ENCODE data around the gene KCNMA1.
A peak's percentile ranks its signal among the peaks of the same experiment; 100 is the strongest.

The KCNMA1 gene

DNA sequence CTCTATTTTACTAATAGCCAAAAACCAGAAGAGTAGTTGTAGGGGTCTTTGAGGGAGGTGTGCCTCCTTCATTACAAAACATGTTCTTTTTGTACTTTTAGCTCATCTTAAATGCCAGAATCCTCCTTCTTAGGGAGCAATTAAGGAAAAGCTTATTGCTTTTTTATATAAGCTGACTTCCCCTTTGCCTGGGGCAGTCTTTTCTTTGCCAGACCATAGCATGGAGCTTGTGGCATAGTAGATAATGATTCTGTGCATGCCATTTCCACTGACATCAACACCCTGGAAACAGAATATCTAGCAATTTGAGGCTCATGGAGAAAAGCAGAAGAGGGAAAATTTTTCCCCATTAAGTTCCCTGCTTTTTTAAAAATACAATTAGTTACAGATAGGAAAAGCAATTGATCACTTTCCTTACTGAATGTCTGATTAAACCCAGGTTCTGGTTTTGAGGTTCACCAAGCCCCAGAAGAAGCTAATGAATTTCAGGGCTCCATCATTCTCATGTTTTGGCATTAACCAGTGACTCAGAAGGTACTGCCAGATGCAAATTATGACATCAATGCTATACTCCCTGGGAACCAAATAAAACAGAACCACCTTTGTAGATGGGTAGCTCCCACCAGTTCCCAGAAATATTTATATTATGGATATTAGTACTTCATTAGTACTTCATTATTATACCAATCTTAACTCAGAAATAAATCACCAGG, 410.6 kb downstream of the KCNMA1 start:
- DNase-seq, result peak; percentile 48

DNA sequence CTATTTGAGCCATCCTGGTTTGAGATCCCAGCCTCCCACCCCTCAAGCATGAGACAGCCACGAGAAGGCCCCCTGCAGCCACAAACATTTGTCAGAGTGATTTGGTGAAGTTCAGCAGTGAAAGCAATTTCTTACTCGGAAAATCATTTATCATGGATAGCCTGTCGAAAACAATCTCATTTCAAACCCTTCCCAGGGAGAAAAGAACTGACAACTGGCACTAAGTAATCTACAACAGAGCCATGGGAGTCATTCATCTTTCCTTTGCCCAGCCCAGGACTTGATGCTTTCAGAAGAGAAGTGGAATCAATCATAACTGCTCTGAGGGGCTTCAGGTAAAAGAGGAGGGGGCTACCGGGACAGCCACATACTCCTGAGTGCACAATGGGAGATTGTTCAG, 411.2 kb downstream of the KCNMA1 start:
- DNase-seq, result peak; percentile 25

DNA sequence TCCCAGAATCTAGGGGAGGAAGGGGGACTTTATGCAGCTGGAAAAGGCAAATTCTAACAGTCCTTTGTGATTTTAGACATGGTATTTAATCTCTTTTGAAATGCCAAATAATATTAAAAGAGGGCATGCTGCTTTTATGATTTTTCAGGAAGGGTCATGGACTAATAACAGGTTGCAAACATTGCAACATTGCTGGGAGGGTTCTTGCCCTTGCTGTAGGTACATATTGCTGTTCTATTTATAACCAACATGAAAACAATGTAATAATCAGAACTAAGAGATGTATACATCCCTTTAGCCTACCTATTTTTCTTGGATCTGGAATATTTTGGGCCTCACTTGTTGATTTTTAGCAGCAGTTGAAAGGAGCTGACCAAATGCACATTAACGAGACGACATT, 411.6 kb downstream of the KCNMA1 start:
- no peak for DNase-seq

DNA sequence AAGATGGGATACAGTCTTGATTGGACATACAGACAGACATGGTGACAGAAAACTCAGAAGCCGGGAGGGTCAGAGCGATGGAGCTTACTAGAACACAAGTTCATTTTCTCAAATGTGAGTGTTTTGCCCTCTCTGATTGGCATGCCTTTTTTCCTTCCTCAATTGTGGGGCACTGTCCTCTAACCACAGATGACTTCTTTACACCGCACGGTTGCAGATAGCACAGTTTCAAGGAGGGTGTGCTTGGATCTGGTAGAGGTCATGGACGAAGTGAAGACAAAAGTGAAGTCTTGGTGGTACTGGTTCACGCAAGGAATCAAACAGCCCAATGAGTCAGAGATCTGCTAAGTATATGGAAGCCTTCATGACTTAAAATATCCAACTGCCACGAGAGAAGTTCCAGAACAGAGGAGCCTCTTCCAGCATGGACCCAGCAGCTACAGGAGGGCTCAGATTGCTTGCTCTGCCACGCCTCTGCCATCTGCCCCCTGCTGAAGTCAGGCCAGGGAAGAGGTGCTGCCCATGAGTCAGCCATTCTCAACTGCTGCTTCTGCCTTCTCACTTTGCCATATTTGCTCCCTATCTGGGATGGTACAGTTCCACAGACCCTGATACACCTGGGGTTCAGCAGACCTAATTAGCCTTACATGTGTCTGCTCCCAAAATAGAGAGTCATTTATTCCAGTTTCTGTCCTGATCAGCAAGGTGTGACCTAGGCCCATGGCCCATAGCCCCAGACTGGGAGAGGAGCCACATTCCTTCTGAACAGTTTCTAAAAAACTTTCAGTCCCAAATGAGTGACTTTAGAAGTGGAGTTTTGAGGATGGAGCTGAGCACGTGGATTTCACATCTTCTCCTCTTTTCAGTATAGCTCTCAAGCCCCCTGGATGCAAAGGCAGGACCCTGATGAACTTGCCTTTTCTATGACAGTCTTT, 413.8 kb downstream of the KCNMA1 start:
- DNase-seq, result no peak

DNA sequence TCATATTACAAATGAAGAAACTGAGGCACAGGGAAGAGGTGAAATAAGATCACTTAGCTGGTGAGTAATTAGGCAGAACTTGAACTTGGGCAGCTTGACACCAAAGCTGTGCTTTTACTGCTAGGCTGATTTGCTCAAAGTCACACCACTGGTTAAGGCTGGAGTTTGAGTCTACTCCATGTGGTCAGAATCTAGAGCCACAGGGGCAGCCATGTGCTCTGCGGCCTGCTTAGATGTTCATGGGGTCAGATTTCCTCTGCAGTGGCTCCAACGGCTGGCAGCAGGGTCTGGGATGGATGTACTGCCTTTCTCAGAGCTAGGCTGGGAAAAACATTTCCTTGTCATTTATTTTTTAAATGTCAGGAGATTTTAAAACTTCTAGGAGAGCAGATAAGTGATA, 417.5 kb downstream of the KCNMA1 start:
- DNase-seq, result no peak

DNA sequence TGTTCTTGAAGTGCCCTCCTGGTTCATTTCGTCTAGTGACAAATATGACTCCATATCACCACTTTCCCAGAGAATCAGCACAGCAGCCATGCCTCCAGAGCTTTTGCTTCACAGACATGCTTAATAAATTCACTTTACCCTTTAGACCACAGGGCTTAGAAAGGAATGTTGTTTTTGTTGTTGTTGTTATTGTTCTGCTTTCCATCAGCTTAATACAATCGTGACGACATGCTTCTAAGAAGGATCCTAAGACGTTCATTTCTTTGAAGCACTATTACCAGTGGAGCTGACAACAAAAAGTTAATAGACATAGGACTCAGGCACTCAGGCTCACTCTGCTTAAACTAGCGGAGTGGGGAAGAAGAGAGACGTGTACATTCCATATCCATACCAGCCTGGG, 418.6 kb downstream of the KCNMA1 start:
- DNase-seq, result no peak

DNA sequence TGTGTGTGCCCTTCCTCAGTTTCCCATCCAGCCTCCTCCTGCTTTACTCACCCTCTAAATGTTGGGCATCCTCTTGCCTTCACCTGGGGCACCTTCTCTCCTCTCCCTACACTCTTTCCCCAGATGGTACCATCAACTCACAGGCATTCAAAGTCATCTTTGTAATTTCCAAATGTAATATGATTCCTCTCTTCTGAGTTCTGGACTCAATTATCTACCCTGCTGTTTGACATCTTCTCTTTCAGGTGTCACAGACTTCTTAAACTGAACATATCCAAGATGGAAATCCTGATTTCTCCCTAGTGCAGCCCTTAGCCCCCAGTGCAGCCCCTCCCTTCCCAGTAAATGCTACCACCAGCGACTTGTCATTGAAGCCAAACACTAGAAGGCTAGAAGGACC, 422.8 kb downstream of the KCNMA1 start:
- DNase-seq, result no peak

DNA sequence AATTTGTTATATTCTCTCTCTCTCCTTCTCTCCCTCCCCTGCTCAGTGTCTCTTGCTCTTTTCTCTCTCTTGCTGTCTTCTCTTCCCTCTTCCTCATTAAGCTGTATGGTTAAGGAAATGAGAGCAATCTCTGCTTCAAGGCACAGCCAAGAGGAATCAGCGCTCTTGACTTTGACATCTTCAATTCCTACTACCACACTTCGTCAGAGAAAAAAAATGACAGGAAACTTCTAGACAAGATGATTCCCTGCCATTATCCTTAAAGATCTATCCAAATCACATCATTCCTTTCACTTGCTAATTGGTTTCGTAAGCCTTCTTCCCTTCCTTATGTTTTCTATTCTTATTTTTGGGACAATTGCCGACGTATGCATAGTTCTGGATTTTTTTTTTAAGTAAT, 425.0 kb downstream of the KCNMA1 start:
- no peak for DNase-seq

DNA sequence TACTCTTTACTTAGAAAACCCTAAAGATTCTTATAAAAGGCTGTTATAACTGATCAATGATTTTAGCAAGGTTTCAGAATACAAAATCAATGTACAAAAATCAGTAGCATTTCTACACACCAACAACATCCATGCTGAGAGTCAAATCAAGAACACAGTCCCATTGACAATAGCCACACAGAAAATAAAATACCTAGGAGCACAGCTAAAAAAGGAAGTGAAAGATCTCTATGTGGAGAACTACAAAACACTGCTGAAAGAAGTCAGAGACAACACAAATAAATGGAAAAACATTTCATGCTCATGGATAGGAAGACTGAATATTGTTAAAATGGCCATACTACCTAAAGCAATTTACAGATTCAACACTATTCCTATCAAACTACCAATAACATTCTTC, 427.0 kb downstream of the KCNMA1 start:
- DNase-seq, result no peak

DNA sequence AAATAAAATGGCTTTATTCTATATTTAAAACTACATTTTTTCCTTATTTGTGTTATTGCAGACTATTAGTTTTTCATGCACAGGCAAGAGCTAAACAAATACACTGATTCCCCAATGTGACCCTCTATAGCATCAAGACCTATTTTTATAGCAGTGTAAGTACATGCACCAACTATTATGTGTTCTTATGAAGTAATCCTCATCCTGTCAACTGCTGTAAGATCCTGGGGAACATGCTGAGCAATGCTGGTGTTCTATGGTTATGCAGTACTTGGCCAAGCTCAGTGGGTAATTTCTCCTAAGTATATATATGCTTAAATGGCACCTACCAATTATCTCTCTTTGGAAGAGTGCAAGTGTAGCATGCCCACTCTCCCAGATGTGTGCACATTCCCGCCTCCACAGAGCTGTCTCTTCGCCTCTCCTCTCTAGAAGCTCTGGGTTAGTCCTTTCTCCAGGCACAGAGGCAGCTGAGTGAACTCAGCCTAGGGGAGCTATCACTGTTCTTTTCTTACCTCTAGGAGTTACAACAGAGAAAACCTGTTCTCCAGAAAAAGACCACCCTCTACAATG, 428.8 kb downstream of the KCNMA1 start:
- no peak for DNase-seq

DNA sequence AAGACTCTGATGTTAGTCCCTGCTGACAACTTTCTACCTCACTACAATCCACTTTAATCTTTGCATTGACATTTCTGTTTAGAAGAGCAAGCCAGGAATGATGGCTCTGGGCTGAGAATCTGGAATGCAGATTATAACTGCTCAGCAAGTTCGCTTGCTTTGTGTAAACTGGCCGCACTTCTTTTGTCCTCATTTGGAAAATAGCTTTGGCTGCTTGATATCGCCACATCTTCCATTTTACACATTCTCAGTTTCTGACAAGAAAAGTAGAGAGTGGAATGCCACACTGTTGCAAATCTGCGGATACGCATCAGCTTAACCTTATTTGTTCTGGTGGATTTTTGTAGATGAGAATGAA, 429.8 kb downstream of the KCNMA1 start:
- DNase-seq, result no peak

DNA sequence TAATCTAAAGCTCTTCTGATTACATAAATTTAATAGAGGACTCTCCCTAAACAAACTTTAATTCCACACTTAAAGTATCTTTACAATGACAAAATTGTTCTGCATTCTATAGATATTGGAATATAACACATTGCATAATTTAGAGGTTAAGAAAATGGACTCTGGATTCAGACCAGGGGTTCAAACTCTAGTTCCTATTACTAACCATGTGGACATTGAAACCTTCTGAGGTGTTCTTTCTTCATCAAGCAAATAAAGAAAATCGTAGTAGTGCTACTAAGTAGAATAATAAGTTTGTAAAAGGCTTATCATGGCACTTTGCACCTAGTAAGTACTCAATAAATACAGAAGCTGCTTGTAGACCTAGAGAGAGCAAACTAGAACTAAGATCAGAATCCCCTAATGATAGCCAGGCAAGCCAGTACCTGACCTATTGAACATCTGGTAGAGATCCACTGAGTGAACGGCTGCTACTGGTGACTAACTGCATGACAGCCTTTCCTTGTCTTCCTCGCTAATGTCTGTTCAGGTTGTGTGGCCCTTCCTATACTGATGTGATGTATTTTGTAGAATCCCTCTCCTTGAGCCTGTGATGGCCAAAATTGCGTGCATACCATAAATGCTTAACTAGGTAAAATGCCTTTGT, 430.3 kb downstream of the KCNMA1 start:
- DNase-seq, result no peak

DNA sequence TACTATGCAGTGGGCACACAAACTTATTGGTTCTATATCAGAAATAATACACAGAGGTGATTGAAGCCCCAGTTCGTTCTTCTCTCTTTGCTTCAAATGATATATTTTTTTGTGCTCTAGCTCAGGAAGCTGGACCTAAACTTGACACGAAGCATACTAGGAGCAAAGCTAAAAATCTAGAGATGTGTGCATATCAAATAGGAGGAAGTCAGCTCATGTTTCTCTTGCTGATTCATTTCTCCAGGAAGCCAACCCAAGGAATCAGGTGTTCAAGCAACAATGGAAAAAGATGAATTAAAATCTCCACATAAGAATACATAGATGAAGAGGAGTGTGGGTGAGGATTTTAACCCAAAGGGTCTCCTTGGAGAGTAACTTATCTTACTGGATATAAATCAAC, 432.5 kb downstream of the KCNMA1 start:
- DNase-seq, result no peak

DNA sequence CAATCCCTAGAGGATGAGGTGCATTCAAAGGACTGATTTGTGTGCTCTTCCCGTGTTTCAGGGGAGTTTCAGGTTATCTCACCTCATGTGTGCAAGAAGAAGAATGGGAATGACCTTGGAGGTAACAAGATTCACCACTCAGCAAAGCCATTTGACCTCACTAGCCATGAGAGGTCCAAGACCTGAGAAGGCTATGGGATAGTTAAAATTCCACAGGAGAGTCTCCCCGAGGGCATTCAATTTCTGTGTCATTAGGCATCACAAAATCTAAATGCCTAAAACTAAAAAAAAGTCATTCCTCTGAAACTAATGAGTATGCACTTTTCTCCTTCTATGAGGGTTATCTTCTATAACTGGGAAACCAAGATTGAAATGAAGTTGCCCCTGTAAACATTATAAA, 433.4 kb downstream of the KCNMA1 start:
- DNase-seq, result no peak

DNA sequence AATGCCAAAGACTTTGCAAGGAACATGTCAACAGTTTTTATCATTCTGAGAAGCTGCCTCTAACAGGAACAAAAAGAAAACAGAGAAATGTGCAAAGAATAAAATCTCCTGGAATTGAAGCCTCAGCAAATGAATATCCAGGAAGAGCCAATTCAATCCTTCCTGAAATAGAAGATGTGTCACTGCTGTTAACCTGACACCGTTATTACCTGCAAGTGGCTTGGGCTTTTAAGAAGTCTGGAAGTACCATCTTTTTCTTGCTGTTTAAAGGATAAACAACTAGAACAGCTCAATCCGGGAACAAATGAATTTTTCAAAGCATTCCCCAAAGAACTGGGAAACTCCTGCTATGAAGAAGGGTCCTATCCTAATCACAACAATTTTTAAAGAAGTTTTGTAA, 434.8 kb downstream of the KCNMA1 start:
- no peak for DNase-seq

DNA sequence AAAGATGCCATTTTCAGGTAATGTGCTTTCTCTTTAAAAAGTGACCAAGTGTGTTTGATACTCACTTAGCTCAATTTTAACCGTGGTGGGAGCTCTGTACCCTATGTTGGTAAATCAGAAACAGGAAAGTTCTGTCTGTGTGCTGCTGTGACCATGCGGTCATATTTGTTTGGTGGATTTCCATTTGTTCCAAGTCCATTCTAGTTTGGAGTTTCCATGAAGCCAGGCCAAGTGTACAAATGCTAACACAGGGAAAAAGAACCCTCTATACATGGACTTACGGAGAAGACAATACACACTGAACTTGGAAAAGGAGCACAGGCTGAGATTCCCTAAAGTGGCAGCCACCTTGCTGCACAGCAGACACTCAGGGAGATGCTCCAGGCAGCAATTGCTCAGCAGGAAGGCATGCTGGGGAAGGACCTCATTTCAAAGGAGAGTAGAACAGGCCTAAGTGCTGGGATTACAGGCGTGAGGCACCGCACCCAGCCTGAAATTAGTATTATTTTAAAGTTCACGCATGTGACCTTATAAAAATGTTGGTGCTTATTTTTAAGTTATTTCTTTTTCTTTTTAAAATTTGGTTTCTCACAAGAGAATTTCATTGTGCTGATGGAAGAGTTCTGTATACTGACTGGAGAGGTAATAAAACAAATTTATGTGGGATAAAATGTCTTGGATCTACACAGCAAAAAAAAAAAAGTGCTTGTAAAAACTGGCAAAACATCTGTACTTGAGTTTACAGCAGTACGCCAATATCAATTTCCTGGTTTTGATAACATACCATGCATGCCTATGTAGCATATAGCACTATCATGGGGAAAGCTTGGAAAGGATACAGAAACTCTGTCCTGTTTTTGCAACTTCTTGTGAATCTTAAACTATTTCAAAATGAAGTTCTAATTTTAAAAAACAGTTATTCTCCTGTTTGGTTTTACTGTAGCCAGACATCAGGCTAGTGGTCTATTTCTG, 436.2 kb downstream of the KCNMA1 start:
- DNase-seq, result peak; percentile 49

DNA sequence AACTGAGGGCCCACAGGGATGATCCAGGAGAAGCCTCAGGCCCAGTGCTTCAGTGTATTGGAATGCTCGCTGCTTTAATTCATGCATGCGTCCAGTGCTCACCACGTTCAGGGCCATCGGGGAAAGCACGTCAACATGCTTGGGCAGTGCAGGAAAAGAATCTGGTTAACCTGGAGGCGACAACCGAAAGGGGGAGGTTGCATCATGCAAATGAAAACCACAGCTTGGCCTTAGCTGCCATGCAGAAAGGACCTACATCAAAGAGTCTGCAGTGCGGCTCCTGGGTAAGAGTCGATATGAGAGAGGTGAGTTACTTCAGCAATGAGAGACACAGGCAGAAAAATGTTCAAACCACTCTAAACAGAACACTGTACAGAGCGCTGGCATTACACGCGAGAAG, 440.1 kb downstream of the KCNMA1 start:
- DNase-seq, result no peak

DNA sequence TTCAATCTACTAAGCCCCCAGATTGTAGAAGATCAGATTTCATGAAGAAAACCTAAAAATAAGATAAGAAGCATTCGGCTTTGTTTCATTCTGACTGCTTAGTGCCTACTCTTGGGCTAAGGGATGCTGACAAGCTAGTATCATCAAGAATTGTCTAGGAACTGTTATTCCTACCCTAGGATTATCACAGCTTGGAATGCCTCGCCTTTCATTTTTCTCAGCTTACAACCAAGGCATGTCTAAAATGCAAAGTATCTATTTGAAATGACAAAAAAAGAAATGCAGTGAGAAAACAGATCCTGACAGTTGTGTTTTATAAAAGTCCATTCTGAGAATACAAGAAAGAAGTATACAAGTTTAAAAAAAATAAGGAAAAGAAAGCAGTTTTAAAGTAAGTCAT, 441.0 kb downstream of the KCNMA1 start:
- DNase-seq, result no peak

DNA sequence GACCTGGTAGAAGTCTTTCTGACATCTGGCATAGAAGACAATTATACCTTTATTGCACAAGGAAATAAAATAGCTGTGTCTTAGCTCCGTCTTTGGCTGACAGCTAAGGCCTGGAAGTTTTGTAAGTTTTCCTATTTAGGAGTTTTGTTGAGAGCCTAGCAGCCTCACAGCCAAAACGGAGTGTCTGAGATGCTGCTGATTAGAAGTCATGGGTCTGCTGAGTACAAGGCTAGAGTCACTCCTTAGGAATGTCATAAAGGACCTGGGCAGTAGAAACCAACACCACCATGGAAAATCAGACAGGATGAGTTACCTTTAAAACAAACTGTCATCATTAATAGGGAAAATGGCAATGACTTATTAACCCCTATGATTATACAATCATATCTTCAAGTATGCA, 442.5 kb downstream of the KCNMA1 start:
- peak; percentile 97 for DNase-seq

DNA sequence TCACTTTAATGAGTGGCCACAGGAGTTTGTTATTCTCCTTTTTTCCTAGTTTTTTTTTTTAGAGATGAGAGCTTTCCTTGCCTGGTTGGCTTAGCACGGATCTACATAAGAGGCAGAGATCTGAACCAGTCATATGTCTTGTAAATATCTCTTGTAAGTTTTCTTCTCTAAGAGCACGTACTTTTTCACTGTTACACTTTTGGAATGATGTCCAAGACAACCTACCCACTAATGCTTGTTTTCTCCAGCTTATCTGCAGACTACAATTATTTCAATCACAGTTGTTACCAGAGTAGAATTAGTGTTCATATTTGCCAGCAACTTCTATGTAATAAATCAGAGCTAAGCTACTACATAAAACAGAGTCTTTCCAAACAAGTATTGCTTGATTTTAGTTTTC, 444.6 kb downstream of the KCNMA1 start:
- no peak for DNase-seq

DNA sequence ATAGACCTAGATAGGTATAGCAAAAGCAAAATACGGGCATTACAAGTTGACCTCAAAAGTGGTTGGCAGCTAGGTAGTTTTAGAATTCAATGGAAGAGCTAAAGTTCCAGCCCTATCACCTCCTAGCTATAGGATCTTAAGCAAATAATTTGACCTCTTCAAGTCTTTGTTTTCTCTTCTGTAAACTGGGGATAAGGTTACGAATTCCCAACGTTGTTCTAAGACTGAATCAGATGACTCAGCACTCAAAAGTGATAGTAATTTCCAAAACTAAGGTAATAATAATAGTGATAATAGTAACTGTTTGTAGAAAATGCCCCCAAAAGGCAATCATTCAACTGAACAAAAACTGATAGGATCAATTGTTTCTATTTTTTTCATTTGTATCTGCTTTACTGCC, 445.2 kb downstream of the KCNMA1 start:
- peak; percentile 38 for DNase-seq

DNA sequence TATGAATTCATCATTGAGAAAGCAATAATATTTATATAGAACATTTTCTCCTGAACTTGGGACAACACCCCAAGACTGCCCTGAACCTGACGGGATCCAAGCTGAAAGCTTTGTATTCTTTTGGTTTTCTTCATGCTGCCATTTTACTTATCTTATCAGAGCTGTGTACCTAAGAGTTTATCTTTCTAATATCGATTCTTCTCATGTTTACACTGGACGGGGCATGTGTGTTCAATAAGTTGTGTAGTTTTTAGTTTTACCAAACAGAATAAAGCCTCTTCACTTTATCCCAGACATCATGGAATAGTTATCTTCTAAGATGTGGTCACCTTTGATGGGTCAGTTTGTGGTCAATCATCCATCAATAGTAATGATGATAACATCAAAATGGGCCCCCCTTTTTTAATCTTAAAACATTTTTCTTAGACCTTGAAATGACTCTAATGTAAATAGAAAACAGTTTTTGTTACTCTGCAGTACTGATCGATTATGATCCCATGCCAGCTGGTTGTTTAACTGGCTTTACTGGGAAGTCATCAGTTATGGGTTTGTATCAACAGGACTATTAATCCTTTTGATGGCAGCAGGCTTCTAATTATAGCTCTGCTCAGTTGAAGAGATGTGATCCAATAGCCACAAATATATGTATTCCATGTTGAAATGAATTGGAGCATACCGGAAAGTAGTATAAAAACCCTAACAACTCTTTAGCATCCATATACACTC, 446.1 kb downstream of the KCNMA1 start:
- no peak for DNase-seq
